Measurements from ENCODE around the gene EXTL1.

Gene EXTL1

DNA sequence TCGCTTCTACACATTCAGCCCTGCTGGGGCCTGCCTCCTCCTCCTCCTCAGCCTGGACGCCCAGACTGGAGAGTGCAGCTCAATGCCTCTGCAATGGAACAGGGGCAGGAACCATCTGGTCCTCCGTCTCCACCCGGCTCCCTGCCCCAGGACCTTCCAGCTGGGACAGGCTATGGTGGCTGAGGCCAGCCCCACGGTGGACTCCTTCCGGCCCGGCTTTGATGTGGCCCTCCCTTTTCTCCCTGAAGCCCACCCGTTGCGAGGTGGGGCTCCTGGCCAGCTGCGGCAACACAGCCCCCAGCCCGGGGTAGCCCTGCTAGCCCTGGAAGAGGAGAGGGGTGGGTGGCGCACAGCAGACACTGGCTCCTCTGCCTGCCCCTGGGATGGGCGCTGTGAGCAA, 1.4 kb downstream of the EXTL1 start:
- no peak for DNase-seq (ENCODE audit: low read depth in 2 of 2)

DNA sequence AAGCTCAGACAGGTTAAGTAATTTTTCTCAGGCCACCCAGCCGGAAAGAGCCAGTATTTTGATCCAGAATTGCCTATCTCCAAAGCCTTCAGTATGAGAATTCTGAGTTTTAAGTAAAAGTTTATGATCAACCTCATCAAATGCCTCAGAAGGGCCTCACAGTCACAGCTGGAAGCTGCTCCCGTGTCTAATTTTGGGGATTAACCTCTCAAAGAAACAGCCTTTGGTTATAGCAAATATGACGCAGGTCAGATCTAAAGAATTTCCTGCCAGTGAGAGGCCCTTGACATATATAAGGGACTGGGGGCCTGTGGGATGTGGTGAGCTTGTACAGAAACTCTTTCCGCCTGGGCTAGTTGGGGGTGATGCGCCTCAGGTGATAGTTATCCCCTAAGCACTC, 2.3 kb downstream of the EXTL1 start:
- DNase-seq (ENCODE audit: low read depth in 2 of 2) = no peak

GRCh38 chr1:26025060-26025459, 3.5 kb downstream of the EXTL1 start:
- no peak for DNase-seq (ENCODE audit: low read depth in 2 of 2)

DNA sequence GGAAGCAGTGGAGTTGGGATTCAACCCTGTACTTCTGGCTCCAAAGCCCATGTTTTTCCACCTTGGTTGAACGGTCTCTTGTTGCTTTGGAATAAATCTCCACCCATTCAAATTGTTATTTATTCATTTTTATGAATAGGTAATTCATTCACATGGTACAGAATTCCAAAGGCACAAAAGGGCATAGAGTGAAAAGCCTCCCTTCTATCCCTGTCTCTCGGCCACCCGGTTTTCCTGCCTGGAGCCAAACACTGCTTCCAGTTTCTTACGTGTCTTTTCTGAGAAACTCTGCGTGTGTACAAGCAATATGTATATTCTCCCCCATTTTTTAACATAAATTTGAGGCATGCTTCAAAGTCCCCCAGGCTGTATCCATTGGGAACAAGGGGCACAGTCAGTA, 3.9 kb downstream of the EXTL1 start:
- no peak for DNase-seq (ENCODE audit: low read depth in 2 of 2)

DNA sequence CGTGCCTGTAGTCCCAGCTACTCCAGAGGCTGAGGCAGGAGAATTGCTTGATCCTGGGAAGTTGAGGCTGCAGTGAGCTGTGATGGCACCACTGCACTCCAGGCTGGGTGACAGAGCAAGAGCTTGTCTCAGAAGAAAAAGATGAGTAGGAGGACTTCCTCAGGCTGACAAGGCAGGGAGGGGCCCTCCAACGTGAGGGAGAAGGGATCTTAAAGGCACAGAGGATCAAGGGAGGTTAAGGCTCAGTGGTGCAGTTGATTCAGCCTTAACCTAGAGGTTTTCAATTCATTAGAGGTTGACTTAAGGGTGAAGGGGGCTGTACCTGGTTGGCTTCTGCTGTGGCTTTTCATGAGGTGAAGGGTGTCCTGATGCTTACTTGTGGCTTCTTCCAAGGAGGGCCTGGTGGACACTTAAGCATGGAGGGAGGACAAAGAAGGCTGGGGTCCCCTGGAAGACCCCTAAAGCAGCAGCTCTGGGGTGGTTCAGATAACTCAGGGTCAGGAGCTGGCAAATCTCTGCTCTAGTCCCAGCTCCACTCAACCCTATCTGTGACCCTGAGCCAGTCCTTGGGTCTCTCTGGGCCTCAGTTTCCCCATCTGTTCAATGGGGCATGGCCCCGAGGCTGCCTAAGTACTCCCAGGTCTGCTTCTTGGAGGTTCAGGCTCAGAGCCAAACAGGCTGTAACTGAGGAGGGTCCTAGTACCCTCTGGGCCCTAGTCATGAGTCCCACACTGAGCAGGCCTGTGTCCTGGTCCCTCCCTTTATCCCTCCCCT, 6.3 kb downstream of the EXTL1 start:
- DNase-seq (ENCODE audit: low read depth in 2 of 2) = no peak

DNA sequence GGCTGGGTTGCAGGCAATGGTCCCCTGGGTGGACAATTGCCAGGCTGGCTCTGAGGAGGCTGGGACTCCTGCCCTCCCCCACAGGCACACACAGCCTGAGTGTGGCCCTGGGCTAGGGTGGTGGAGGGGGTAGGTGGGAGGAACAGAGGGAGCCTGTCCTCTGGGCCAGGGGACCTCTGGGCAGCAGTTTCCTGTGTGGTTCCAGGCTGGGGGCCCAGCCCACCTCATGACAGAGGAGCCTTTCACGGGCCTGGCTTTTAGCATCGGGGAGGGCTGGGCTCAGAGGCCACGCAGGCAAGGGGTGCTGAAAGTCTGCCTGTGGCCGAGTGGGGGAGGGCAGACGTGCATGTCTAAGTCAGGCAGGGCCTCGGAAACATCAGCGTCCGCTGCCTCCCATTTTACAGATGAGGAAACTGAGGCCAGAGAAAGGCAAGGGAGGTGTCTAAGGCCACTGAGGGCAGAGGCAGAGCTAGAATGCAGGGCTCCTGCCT, 7.0 kb downstream of the EXTL1 start:
- DNase-seq (ENCODE audit: low read depth in 2 of 2) = no peak

GRCh38 chr1:26029054-26029863, 7.7 kb downstream of the EXTL1 start:
- DNase-seq (ENCODE audit: low read depth in 2 of 2) = no peak

DNA sequence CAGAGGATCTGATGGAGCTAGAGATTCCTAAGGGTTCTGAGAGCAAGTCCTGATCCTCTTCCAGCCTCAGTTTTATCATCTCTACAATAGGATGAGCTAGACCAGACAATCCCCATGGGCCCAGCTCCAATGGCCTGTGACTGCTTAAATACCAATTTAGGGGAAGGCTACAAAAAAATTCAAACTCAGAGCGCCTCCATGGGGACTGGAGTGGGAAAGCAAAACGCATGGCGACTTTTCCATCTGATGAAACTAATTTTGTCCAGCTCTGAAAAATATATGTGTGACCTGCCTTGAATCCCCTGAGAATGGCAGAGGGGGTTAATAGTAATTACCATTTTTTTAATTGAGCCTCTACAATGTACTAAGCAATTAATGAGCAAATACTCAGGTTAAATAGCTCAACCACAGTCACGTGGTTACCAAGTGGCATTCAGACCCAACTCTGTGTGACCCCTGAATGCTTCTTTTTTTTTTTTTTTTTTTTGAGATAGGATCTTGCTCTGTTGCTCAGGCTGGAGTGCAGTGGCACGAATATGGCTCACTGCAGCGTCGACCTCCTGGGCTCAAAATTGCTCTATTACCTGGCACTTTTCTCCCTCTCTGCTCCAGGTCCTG, 8.4 kb downstream of the EXTL1 start:
- DNase-seq (ENCODE audit: low read depth in 2 of 2) = no peak

DNA sequence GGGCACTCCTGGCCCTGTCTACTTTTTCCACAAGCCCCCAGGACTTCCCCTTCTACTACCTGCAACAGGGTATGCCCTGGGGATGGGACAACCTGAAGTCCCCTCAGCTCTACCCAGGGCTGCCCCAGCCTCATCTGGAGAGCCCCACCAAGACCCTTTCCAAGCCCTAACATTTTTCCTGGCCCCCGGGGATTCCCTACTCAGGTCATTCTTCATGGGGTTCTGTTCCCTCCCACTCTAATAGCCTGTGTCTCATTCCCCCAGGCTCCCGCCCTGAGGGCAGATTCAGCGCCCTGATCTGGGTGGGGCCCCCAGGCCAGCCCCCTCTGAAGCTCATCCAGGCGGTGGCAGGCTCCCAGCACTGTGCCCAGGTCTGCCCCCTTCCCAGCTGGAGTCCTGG, 9.6 kb downstream of the EXTL1 start:
- DNase-seq (ENCODE audit: low read depth in 2 of 2) = no peak

DNA sequence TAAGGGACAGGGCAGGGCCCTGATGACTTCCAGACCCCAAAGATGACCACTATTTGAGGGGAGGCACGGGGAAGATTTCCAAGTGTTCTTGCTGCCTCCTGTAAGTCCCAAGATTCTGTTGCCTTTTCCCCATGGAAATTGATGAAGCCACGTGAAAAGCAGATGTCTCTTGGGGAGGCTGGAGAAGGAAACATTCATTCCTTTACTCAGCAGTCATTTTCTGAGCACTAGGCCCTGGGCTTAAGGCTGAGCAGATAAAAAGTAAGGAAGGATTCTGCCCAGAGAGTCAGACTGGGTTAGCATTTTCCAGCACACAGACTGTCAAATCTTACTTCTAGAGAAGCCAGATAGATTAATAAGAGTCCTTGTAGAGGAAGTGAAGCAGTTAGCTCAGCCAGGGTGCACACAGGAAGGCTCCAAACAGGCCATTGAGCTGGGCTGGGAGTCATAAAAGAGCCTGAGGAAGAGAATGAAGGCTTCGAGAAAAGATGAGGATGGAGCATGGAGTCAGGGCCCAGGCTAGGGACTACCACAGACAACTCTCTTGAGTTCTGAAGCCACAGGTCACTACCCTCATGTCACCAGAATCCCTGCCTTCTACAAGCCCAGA, 10.1 kb downstream of the EXTL1 start:
- no peak for DNase-seq (ENCODE audit: low read depth in 2 of 2)

- no peak for DNase-seq (ENCODE audit: low read depth in 2 of 2)
These were observed 11.2 kb downstream of the EXTL1 start for GRCh38 chr1:26032656-26033357.

DNA sequence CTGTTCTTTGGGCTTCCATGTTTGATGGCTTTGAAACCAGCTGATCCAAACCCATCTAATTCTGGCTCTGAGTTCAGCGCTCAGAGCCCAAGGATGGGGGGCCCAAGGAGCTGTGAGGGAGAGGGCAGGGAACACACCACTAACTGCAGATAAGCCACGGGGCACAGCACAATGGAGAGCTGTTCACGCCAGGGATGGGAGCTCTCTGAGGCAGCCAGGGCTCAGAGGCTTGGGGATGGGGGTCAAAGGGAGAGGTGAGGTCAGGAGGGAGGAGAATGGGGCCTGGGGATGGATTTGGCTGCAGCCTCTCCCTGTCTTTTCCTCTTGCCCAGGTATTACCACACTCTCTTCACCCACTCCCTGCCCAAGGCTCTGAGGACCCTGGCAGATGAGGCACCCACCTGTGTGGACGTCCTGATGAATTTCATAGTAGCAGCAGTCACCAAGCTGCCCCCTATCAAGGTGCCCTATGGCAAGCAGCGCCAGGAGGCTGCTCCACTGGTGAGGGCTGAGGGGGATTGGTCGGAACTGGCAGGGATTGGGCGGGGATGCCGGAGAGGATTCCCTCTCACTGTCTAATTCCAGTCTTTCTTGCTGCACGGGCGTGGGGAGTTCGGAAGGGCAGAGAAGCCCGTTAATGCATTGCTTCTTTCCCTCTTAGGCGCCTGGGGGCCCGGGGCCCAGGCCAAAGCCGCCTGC, 13.1 kb downstream of the EXTL1 start:
- no peak for DNase-seq (ENCODE audit: low read depth in 2 of 2)

GRCh38 chr1:26035203-26035958, 13.8 kb downstream of the EXTL1 start:
- DNase-seq (ENCODE audit: low read depth in 2 of 2) = peak; percentile 84 to 87

- peak; percentile 39 to 41 for DNase-seq (ENCODE audit: low read depth in 2 of 2)
These were observed 14.6 kb downstream of the EXTL1 start for GRCh38 chr1:26035959-26036755.

GRCh38 chr1:26036756-26037281, 15.2 kb downstream of the EXTL1 start:
- no peak for DNase-seq (ENCODE audit: low read depth in 2 of 2)

GRCh38 chr1:26037904-26038303, 16.3 kb downstream of the EXTL1 start:
- no peak for DNase-seq (ENCODE audit: low read depth in 2 of 2)

DNA sequence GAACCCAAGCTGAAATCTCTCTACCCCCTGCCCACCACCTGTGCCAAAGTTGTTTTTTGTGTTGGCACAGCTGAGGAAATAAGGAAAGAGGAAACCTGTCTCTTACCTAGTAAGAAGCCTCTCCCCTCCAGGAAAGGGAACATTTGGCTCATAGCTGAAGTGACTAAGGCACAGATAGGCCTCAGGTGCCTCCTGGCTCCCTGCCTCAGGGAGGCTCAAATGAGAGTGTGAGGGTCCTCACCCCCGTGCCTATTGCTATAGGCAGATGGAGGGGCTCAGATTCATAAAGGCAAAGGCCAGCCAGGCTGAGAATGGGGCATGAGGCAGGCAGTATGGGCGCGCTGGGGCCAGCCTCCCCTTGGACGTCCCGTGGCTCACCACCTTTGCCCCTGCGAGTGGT, 16.9 kb downstream of the EXTL1 start:
- no peak for DNase-seq (ENCODE audit: low read depth in 2 of 2)

GRCh38 chr1:26038904-26039303, 17.3 kb downstream of the EXTL1 start:
- no peak for DNase-seq (ENCODE audit: low read depth in 2 of 2)

- DNase-seq (ENCODE audit: low read depth in 2 of 2) = no peak
These were observed 19.8 kb downstream of the EXTL1 start for GRCh38 chr1:26041401-26041800.

All from activated CD8-positive, alpha-beta memory T cell treated with anti-CD3 and anti-CD28 coated beads for 4 hours (primary cell).